Cardiac muscle cell (in vitro differentiated cells and primary cell): ENCODE measurements around the gene CPTP. TPM values are rescaled to one million over a fixed set of nuclear protein-coding genes. Genes with fewer than 3 reads are reported as not detected.

Experiments used
- DNase-seq, 2 donors: peaks; one replicate each; pipeline versions ENCODE4 v3.0.0 to v3.0.0-alpha.2; 2010 to 2017; ENCODE audit warnings: low read depth in 1 of 2, low spot score in 1 of 2
- H3K27ac ChIP-seq: fragments of 200-600 bp; sonication (generic); 2 replicates; pipeline ENCODE4 v1.5.1; 2016
- H3K27me3 ChIP-seq: fragments of 200-600 bp; sonication (generic); 2 replicates; pipeline ENCODE4 v1.6.0; 2016; ENCODE audit warnings: control low read depth
- H3K36me3 ChIP-seq: fragments of 200-600 bp; sonication (generic); 2 replicates; pipeline ENCODE4 v1.5.1; 2016; ENCODE audit warnings: control low read depth
- H3K4me1 ChIP-seq: fragments of 200-600 bp; sonication (generic); 2 replicates; pipeline ENCODE4 v1.8.1; 2017; ENCODE audit warnings: low read depth, mild to moderate bottlenecking, mixed run types
- H3K4me3 ChIP-seq: fragments of 200-600 bp; sonication (generic); 2 replicates; pipeline ENCODE4 v1.5.1; 2016; ENCODE audit warnings: mild to moderate bottlenecking
- H3K9me3 ChIP-seq: fragments of 200-600 bp; sonication (generic); 2 replicates; pipeline ENCODE4 v1.5.1; 2017; ENCODE audit warnings: low read depth, mild to moderate bottlenecking, control low read depth
- CTCF ChIP-seq: IDR thresholded peaks from 2 replicates; pipeline ENCODE4 v1.5.1; 2012; ENCODE audit warnings: low read depth, mild to moderate bottlenecking, low read length
- polyA plus RNA-seq: library from polyadenylated mRNA; unstranded; fragments of >200 nt; fragmentation: Nextera tagmentation; extraction: Ambion mirVana; gene quantifications from 2 replicates; pipeline ENCODE4 v1.2.1, GENCODE V29; 2016
- total RNA-seq: library from RNA; depleted of rRNA; stranded (reverse); fragments of >200 nt; gene quantifications from 2 replicates; pipeline ENCODE4 v1.2.3, GENCODE V29; 2016

CPTP gene
- total and polyA plus RNA-seq, 2 experiments from 2014 or later, result 33.7 to 38.5 TPM

- Histone ChIP-seq H3K4me3 (no peak overlapping the region), H3K36me3 (no peaks in the 10 kb centered on the region), H3K4me1 (peaks cover 40% of the 10 kb centered on the region), H3K27me3 (peaks cover 12% of the 10 kb centered on the region), H3K9me3 (no peaks in the 10 kb centered on the region), H3K27ac (no peak overlapping the region)
- no peak for TF ChIP-seq CTCF
- DNase-seq, result no peak
Measured at GRCh38 chr1:1356166-1356795, 31.7 kb downstream of the CPTP start.

- no peak for TF ChIP-seq CTCF
- peaks cover 39% of the 10 kb centered on the region for H3K4me1 ChIP-seq
- no peak for DNase-seq
- no peak overlapping the region for H3K4me3 ChIP-seq
- no peaks in the 10 kb centered on the region for H3K9me3 ChIP-seq
- H3K36me3 ChIP-seq, result no peaks in the 10 kb centered on the region
- peaks cover 12% of the 10 kb centered on the region for H3K27me3 ChIP-seq
- peak overlapping the region; percentile 92 for H3K27ac ChIP-seq
Measured at GRCh38 chr1:1356796-1357401, 32.3 kb downstream of the CPTP start.

- DNase-seq, result peak in 1 of 2 donors; percentile 38
- Histone ChIP-seq H3K27ac (peak overlapping the region; percentile 92), H3K36me3 (no peaks in the 10 kb centered on the region), H3K9me3 (no peaks in the 10 kb centered on the region), H3K27me3 (peaks cover 12% of the 10 kb centered on the region), H3K4me3 (peak overlapping the region; percentile 10), H3K4me1 (peaks cover 39% of the 10 kb centered on the region)
- no peak for TF ChIP-seq CTCF
Measured at GRCh38 chr1:1357871-1358432, 33.4 kb downstream of the CPTP start.

GRCh38 chr1:1358433-1359271 lies 34.0 kb downstream of the CPTP start, which contains the start of gene MXRA8:
MXRA8 (minus strand) TSS chr1:1358555; CDS start chr1:1358504, 51 bp downstream.
- Histone ChIP-seq H3K4me3 (peak within 1 kb of the TSS; percentile 10), H3K4me1 (peaks cover 39% of the 10 kb centered on the region), H3K9me3 (no peaks in the 10 kb centered on the region), H3K36me3 (no peaks in the 10 kb centered on the region), H3K27me3 (peaks cover 12% of the 10 kb centered on the region), H3K27ac (peak within 1 kb of the TSS; percentile 92)
- DNase-seq, result peak; percentile 62 to 91
- TF ChIP-seq CTCF, result no peak

GRCh38 chr1:1359308-1359663 lies 34.7 kb downstream of the CPTP start:
- no peak for TF ChIP-seq CTCF
- Histone ChIP-seq H3K27me3 (peaks cover 12% of the 10 kb centered on the region), H3K4me3 (no peak overlapping the region), H3K27ac (peak overlapping the region; percentile 92), H3K9me3 (no peaks in the 10 kb centered on the region), H3K4me1 (peaks cover 39% of the 10 kb centered on the region), H3K36me3 (no peaks in the 10 kb centered on the region)
- peak in 1 of 2 donors; percentile 67 for DNase-seq
